CD4-positive, alpha-beta T cell treated with Interferon alpha-2 for 1 hour (primary cell): ENCODE results near the gene RBM10.

Source experiments
- DNase-seq, 2 donors: peaks; one replicate each; pipeline ENCODE4 v3.0.0-alpha.2; 2020 to 2022

Gene RBM10

GRCh38 chrX:47178337-47178736 lies 33.3 kb downstream of the RBM10 start:
- no peak for DNase-seq

- no peak for DNase-seq
Observed at GRCh38 chrX:47179221-47179927, 34.4 kb downstream of the RBM10 start.

DNA sequence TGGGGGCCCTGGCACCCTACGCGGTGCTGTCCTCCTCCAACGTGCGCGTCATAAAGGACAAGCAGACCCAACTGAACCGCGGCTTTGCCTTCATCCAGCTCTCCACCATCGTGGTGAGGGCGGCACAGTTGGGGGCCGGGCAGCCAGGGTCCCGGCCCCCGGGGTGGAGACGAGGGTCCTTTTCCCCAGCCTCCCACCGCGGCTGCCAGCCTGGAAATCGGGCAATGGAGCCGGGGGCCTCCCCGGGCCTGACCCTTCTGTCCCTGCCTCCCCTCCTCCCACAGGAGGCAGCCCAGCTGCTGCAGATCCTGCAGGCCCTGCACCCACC lies 34.9 kb downstream of the RBM10 start:
- DNase-seq, result no peak

DNA sequence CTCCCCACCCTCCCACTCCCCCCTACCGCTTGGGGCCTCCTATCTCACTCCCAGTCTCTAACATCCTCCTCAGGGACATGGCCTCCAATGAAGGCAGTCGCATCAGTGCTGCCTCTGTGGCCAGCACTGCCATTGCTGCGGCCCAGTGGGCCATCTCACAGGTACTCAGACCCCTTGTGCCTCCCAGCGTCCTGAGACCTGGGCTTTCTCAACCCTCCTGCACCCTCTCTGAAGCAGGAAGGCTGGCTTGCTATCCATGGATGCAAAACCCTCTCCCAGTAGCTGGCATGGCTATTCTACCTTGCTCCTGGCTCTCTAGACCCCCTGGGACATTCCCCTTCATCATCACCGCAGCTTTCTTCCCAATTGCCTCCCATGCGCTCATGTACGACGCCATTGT lies 35.3 kb downstream of the RBM10 start:
- DNase-seq, result no peak

GRCh38 chrX:47181301-47181700 lies 36.3 kb downstream of the RBM10 start:
- DNase-seq, result no peak

DNA sequence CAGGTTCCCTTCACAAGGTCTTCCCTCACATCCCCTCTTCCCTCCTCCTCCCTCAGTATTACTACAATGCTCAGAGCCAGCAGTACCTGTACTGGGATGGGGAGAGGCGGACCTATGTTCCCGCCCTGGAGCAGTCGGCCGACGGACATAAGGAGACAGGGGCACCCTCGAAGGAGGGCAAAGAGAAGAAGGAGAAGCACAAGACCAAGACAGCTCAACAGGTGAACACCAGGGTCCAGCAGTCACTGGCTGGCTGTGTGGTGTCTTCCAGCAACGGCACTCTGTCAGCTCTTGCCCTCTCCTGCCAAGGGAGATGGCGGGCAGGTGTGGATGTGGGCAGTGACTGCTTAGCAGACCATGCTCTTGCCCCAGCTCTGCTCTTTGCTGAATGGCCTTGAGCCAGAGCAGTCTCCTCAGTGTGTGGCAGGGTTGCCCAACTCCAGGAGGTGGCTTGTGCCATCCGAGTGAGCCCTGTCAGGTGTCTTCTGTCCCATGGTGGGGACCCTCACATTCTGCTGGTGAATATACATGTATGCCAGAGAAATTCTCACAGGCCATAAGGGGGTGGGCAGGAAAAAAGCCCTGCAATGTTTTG lies 37.2 kb downstream of the RBM10 start:
- no peak for DNase-seq

DNA sequence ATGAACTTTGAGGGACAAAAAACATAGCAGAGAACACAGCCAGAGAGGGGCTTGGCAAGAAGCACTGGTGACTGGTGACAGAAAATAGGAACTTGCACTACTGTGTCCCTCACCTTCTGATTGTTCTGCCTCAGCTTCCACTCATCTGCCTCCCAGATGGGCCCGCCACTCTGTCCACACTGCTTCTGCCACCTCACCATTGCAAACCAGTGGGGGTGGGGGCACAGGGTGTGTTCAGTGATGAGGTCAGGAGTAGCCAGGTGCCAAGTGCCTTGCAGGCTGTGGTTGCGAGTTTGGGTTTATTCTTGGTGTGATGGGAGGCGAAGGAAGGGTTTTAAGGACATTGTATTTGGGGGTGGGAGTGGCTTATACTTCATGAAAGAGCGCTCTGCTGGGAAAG lies 39.5 kb downstream of the RBM10 start:
- DNase-seq, result no peak

DNA sequence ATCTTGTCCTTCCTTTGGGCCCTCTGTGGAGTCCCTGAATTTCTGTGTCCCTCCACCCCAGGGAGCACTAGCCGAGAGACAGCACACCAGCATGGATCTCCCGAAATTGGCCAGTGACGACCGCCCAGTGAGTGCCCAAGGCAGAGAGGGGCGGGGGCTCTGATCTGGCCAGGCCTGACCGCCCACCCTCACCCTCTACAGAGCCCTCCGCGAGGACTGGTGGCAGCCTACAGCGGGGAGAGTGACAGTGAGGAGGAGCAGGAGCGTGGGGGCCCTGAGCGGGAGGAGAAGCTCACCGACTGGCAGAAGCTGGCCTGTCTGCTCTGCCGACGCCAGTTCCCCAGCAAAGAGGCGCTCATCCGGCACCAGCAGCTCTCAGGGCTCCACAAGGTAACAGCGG lies 40.2 kb downstream of the RBM10 start:
- DNase-seq, result no peak

GRCh38 chrX:47186096-47186740 lies 41.2 kb downstream of the RBM10 start:
- no peak for DNase-seq

- DNase-seq, result no peak
Observed at GRCh38 chrX:47187106-47187677, 42.2 kb downstream of the RBM10 start.

- DNase-seq, result no peak
Observed at GRCh38 chrX:47189906-47190305, 44.9 kb downstream of the RBM10 start.

DNA sequence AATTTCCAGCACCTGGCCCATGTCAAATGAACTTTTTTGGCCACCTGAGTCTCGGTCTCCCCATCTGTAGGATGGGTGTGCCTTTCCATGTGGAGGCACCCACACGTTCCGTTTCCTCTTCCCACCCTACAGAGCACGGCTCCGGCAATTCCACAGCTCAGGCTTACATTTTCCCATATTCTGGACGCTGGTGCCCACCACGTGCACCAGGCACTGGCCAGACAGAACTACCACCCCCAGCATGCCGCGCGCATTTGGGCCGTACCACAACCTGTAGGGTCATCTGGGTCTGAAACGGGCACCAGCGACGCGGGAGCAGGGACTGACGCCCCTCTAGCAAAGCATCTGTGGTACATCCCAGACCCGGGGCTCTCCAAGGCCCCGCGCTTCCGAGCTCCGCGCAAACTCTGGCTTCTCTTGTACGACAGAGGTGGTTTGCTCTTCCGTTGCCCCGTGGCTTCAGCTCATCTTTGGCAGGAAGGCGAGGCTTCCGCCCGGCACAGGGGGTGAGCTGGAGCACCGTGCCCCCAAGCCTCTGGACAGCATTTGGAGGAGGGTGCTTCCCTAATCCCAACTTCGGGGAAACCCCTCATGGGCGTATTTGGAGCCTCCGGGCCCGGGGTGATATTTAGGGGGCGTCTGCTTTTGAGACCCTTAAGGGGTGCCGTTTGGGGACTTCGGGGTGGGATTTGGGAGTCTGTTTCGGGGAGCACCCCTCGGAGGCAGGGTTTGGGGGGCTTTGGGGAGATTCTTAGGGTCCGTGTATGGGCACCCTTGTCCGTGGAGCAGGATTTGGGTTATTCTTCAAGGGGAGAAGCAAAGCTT lies 45.6 kb downstream of the RBM10 start:
- peak; percentile 89 to 91 for DNase-seq

DNA sequence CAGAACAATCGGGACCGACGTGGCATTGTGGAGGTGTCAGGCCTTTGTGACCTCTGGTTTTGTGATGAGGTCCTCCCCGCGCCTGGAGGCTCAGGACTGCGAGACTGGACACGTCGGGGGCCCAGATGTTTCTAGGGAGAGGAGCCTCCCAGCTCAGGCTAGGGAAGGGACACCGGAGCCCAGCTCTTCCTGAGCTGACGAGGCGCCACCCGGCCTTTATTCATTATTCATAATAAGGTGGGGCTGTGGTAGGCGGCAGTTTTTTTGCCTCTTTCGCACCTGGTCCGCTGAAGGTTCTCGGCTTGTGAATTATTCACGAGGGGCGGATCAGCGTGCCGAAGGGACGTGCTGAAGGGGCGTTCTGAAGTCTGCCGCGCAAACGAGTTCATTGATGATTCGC lies 46.3 kb downstream of the RBM10 start:
- DNase-seq, result peak; percentile 35 to 59

- DNase-seq, result no peak
Observed at GRCh38 chrX:47191806-47192401, 46.9 kb downstream of the RBM10 start.

- peak; percentile 95 to 97 for DNase-seq
Observed at GRCh38 chrX:47193475-47194193, 48.6 kb downstream of the RBM10 start, which contains the start of gene UBA1. TSS of gene UBA1 (plus strand) at chrX:47193829. CDS start at chrX:47198803, 4,974 bp downstream.

- DNase-seq, result no peak
Observed at GRCh38 chrX:47194194-47194787, 49.3 kb downstream of the RBM10 start.

GRCh38 chrX:47196098-47196497 lies 51.1 kb downstream of the RBM10 start:
- DNase-seq, result no peak

GRCh38 chrX:47197526-47197925 lies 52.5 kb downstream of the RBM10 start:
- DNase-seq, result no peak

DNA sequence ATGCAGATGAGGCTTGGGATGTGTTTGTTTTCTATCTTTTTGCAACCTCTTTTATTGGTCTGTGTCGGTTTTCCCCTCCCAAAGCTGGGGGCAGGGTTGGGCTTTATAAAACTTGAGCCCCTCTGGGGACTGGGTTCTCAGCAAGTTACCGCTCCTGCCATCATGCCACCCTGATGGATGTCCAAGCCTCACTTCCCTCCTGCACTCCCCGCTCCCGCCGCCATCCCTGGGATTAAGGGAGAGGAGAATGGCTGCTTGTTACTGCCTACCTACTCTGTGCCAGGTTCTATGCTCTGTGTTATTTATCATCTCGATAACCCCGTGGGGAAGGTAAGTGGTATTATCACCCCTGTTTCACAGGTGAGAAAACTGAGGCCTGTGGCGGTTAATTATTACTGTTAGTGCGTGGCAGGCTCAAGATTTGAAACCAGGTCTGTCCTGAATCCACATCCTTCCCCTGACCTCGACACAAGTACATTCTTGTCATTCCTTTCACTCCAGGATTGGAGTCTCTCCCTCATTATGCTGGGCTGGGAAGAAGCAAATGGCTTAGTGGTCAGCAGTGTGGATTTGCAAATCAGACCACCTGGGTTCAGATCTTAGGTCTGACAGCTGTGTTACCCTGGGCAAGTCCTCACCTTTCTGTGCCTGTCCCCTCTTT lies 53.1 kb downstream of the RBM10 start:
- no peak for DNase-seq

- DNase-seq, result no peak
Observed at GRCh38 chrX:47198687-47199080, 53.7 kb downstream of the RBM10 start.

DNA sequence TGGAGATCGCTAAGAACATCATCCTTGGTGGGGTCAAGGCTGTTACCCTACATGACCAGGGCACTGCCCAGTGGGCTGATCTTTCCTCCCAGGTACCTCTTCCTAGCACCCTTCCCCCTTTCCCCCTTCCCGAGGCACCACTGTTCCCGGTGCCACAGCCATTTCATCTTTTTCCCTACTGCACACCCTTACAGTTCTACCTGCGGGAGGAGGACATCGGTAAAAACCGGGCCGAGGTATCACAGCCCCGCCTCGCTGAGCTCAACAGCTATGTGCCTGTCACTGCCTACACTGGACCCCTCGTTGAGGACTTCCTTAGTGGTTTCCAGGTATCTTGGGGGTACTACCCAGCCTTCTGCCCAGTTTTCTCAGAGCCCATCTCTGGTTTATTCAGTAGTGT lies 54.3 kb downstream of the RBM10 start:
- DNase-seq, result no peak
